D341Med (cell line): ENCODE results near the gene SPATA19.

Experiments
- DNase-seq: peaks from one replicate; pipeline ENCODE4 v3.0.0; 2012; ENCODE audit warnings: low spot score

The SPATA19 gene

GRCh38 chr11:133835593-133836548, 9.4 kb downstream of the SPATA19 start:
- peak; percentile 18 for DNase-seq

- peak; percentile 77 for DNase-seq
Observed at GRCh38 chr11:133834682-133835592, 10.4 kb downstream of the SPATA19 start.

- no peak for DNase-seq
Observed at GRCh38 chr11:133833898-133834681, 11.2 kb downstream of the SPATA19 start.

GRCh38 chr11:133832991-133833897, 12.1 kb downstream of the SPATA19 start:
- DNase-seq: peak; percentile 58

GRCh38 chr11:133832096-133832990, 13.0 kb downstream of the SPATA19 start:
- DNase-seq: no peak

- peak; percentile 77 for DNase-seq
Observed at GRCh38 chr11:133830931-133831907, 14.1 kb downstream of the SPATA19 start.

- no peak for DNase-seq
Observed at GRCh38 chr11:133829566-133829965, 15.7 kb downstream of the SPATA19 start.

- no peak for DNase-seq
Observed at GRCh38 chr11:133828871-133829270, 16.4 kb downstream of the SPATA19 start.

- DNase-seq: no peak
Observed at GRCh38 chr11:133827556-133827955, 17.8 kb downstream of the SPATA19 start.

GRCh38 chr11:133826866-133827265, 18.4 kb downstream of the SPATA19 start:
- DNase-seq: no peak

GRCh38 chr11:133825666-133826065, 19.6 kb downstream of the SPATA19 start:
- DNase-seq: no peak

GRCh38 chr11:133825156-133825555, 20.2 kb downstream of the SPATA19 start:
- no peak for DNase-seq

GRCh38 chr11:133824593-133824992, 20.7 kb downstream of the SPATA19 start:
- no peak for DNase-seq

GRCh38 chr11:133823614-133824013, 21.7 kb downstream of the SPATA19 start:
- no peak for DNase-seq

GRCh38 chr11:133823211-133823610, 22.1 kb downstream of the SPATA19 start:
- DNase-seq: no peak

- peak; percentile 84 for DNase-seq
Observed at GRCh38 chr11:133821776-133822175, 23.5 kb downstream of the SPATA19 start.

GRCh38 chr11:133819746-133820315, 25.5 kb downstream of the SPATA19 start:
- no peak for DNase-seq

- DNase-seq: no peak
Observed at GRCh38 chr11:133819114-133819513, 26.2 kb downstream of the SPATA19 start.
